ENCODE results near the gene MOCS3. TPM values are rescaled to one million over a fixed set of nuclear protein-coding genes. Genes with fewer than 3 reads are reported as not detected.
A peak's percentile ranks its signal among the peaks of the same experiment; 100 is the strongest.

The MOCS3 gene
- polyA plus RNA-seq, 2 of the 4 experiments (the other 2 are of a cell fraction): 4.8 to 5.7 TPM

GRCh38 chr20:50980071-50980681 lies 21.6 kb downstream of the MOCS3 start:
- ATAC-seq (peak; percentile 78 to 79), DNase-seq (ENCODE audit: low read depth in 1 of 2, low spot score in 1 of 2) (peak; percentile 82 to 88), FAIRE-seq (no peak)
- CTCF ChIA-PET: interaction anchor here (0.9 to 20.8 kb wide), 19 partner anchors 8 to 1103 kb away, joined by 3 to 565 read pairs (median 6); partner anchors contain the start of gene ADNP
- H3K27ac ChIP-seq: peak overlapping the region; percentile 64 to 83
- TF ChIP-seq GATA3 (IDR thresholded peaks at IDR 0.05; ENCODE audit: borderline replicate concordance) (peak; percentile 79; the same call in 1 of the 2 replicates), HOXB5 (CRISPR knock-in tag; IDR thresholded peaks at IDR 0.05) (peak; percentile 56; the same call in 1 of the 2 replicates), CEBPB (IDR thresholded peaks at IDR 0.05) (peak; percentile 91 to 97), MAFK (IDR thresholded peaks at IDR 0.05; ENCODE audit: partially characterized antibody) (peak; percentile 61), JUN (IDR thresholded peaks at IDR 0.05) (peak in 1 of 2 experiments; percentile 49; a peak in 1 of 5 replicates), PBX3 (IDR thresholded peaks at IDR 0.05) (peak; percentile 53; the same call in 1 of the 2 replicates), MAX (IDR thresholded peaks at IDR 0.05) (peak; percentile 40), HES2 (IDR thresholded peaks at IDR 0.05) (peak; percentile 37; the same call in 1 of the 2 replicates), RFX5 (IDR thresholded peaks at IDR 0.05) (no peak), JUNB (IDR thresholded peaks at IDR 0.05) (peak; percentile 88), RARB (CRISPR knock-in tag; IDR thresholded peaks at IDR 0.05) (no peak), CHD2 (IDR thresholded peaks at IDR 0.05; ENCODE audit: low read length, partially characterized antibody) (no peak), ZNF302 (CRISPR knock-in tag; IDR thresholded peaks at IDR 0.05) (no peak), FOSL2 (IDR thresholded peaks at IDR 0.05) (peak; percentile 81), FOSL2 (CRISPR knock-in tag; IDR thresholded peaks at IDR 0.05) (peak; percentile 98), RAD21 (conservative IDR thresholded peaks at IDR 0.05 in 1 of 2, IDR thresholded peaks at IDR 0.05 in 1 of 2) (no peak), ZC3H11A (IDR thresholded peaks at IDR 0.05) (no peak), EHF (CRISPR knock-in tag; IDR thresholded peaks at IDR 0.05) (no peak), KDM1A (IDR thresholded peaks at IDR 0.05; ENCODE audit: low read depth) (no peak), EP300 (IDR thresholded peaks at IDR 0.05) (peak; percentile 40 to 62; a peak in 2 of 5 replicates)
- 9% methylated on average over 8 of the region's 8 CpGs for WGBS (ENCODE audit: missing lambda C conversion rate)
- POLR2A ChIA-PET: interaction anchor here (0.9 to 1.0 kb wide), 2 partner anchors 22 to 49 kb away, joined by 5 read pairs; partner anchors contain the start of genes ADNP, DPM1 and MOCS3
- peaks cover 41% of the 10 kb centered on the region for H3K4me1 ChIP-seq
- no peaks in the 10 kb centered on the region for H3K9me3 ChIP-seq
- peak overlapping the region; percentile 48 for H3K4me2 ChIP-seq
- no peak overlapping the region for H3K4me3 ChIP-seq

GRCh38 chr20:50980851-50981713 lies 22.5 kb downstream of the MOCS3 start:
- peak; percentile 47 to 73; a peak in 5 of 6 replicates for ATAC-seq
- Histone ChIP-seq H3K27ac (peak overlapping the region; percentile 64 to 83), H3K9me3 (no peaks in the 10 kb centered on the region), H3K4me1 (peaks cover 41% of the 10 kb centered on the region), H3K4me2 (peak overlapping the region; percentile 48), H3K4me3 (no peak overlapping the region)
- no peak for FAIRE-seq
- WGBS (ENCODE audit: missing lambda C conversion rate): 64% methylated on average over 26 of the region's 26 CpGs
- DNase-seq (ENCODE audit: low read depth in 1 of 2, low spot score in 1 of 2): peak; percentile 60 to 78
- CTCF ChIA-PET: interaction anchor here (0.7 to 20.8 kb wide), 65 partner anchors 9 to 1169 kb away, joined by 3 to 565 read pairs (median 3); partner anchors contain the start of genes ADNP, BCAS4 and SALL4
- TF ChIP-seq GATA3 (IDR thresholded peaks at IDR 0.05; ENCODE audit: borderline replicate concordance): no peak
- peak; percentile 58 for TF ChIP-seq SMC3 (IDR thresholded peaks at IDR 0.05)
- TF ChIP-seq KDM5A (IDR thresholded peaks at IDR 0.05): no peak
- TF ChIP-seq RFX5 (IDR thresholded peaks at IDR 0.05): 0 out of 2 replicates have a peak, but pooled peaks have one; percentile 44
- no peak for TF ChIP-seq EHMT2 (IDR thresholded peaks at IDR 0.05; ENCODE audit: low read depth)
- TF ChIP-seq RAD21 (conservative IDR thresholded peaks at IDR 0.05 in 1 of 2, IDR thresholded peaks at IDR 0.05 in 1 of 2): peak; percentile 72 to 77
- no peak for TF ChIP-seq CEBPB (IDR thresholded peaks at IDR 0.05)
- TF ChIP-seq JUN (IDR thresholded peaks at IDR 0.05): 0 out of 5 replicates have a peak, but pooled peaks of 1 of the 2 experiments have one; percentile 4
- peak; percentile 85 for TF ChIP-seq CTCF (IDR thresholded peaks at IDR 0.05)
- TF ChIP-seq MAFK (IDR thresholded peaks at IDR 0.05; ENCODE audit: partially characterized antibody): peak; percentile 100
- POLR2A ChIA-PET: interaction anchor here (0.6 to 0.9 kb wide), 4 partner anchors 22 to 337 kb away, joined by 3 to 4 read pairs (median 4); partner anchors contain the start of gene MOCS3

All from A549 (cell line).